Tibial artery (tissue), 4 donors: ENCODE data around the gene IL15.
"Not testable (repeated sequence)": the region's sequence is repeated elsewhere in the genome, so short reads cannot be mapped to it uniquely, and the experiment has no call there.

ENCODE experiments used
- DNase-seq, 2 donors: peaks; one replicate each; pipeline ENCODE4 v3.0.0-alpha.2; 2019
- H3K27ac ChIP-seq, 2 donors: fragments of 200-600 bp; sonication (generic) in 1 of 2; 1 replicate in 1 of 2; 2 replicates in 1 of 2; pipeline ENCODE4 v1.5.1; 2018 to 2019; ENCODE audit warnings: mild to moderate bottlenecking in 1 of 2
- H3K27me3 ChIP-seq, 2 donors: fragments of 200-600 bp; sonication (generic) in 1 of 2; one replicate each; pipeline versions ENCODE4 v1.5.1 to v1.6.0; 2016 to 2019
- H3K36me3 ChIP-seq, 3 donors: fragments of 200-600 bp; sonication (generic) in 2 of 3; one replicate each; pipeline ENCODE4 v1.5.1; 2016 to 2019; ENCODE audit warnings: mild to moderate bottlenecking in 2 of 3
- H3K4me1 ChIP-seq, 4 donors: fragments of 200-600 bp; sonication (generic) in 2 of 4; 1 replicate in 3 of 4; 2 replicates in 1 of 4; pipeline ENCODE4 v1.5.1; 2016 to 2019
- H3K4me3 ChIP-seq, 2 donors: fragments of 200-600 bp; sonication (generic) in 1 of 2; 1 replicate in 1 of 2; 2 replicates in 1 of 2; pipeline ENCODE4 v1.5.1; 2018 to 2019; ENCODE audit warnings: mild to moderate bottlenecking in 2 of 2
- H3K9me3 ChIP-seq, 3 donors: fragments of 200-600 bp; sonication (generic) in 1 of 3; one replicate each; pipeline ENCODE4 v1.5.1; 2016 to 2019
- intact Hi-C: fragments of 100-400 bp; cut with DNase I; formaldehyde crosslinking; loops from one replicate; pipeline ENCODE4 v1.15.0; 2023; ENCODE audit warnings: low total_unique reads
- TF ChIP-seq, protein P1 (sequence below), 2 experiments: fragments of 200-600 bp in 1 of 2; fragments of 450-650 bp in 1 of 2; IDR thresholded peaks; one replicate each; pipeline ENCODE4 v1.5.1; 2017 to 2019; ENCODE audit warnings: antibody characterized with exemption in 2 of 2, mild to moderate bottlenecking in 1 of 2, moderate library complexity in 1 of 2

Gene IL15

GRCh38 chr4:141686146-141686775, 49.9 kb downstream of the IL15 start:
- TF ChIP-seq, protein P1, sequence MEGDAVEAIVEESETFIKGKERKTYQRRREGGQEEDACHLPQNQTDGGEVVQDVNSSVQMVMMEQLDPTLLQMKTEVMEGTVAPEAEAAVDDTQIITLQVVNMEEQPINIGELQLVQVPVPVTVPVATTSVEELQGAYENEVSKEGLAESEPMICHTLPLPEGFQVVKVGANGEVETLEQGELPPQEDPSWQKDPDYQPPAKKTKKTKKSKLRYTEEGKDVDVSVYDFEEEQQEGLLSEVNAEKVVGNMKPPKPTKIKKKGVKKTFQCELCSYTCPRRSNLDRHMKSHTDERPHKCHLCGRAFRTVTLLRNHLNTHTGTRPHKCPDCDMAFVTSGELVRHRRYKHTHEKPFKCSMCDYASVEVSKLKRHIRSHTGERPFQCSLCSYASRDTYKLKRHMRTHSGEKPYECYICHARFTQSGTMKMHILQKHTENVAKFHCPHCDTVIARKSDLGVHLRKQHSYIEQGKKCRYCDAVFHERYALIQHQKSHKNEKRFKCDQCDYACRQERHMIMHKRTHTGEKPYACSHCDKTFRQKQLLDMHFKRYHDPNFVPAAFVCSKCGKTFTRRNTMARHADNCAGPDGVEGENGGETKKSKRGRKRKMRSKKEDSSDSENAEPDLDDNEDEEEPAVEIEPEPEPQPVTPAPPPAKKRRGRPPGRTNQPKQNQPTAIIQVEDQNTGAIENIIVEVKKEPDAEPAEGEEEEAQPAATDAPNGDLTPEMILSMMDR (IDR thresholded peaks at IDR 0.05): no peak
- Histone ChIP-seq H3K27me3 (no peaks in the 10 kb centered on the region), H3K4me3 (no peak overlapping the region), H3K4me1 (no peaks in the 10 kb centered on the region), H3K9me3 (no peaks in the 10 kb centered on the region), H3K27ac (no peak overlapping the region), H3K36me3 (no peaks in the 10 kb centered on the region)
- no peak for DNase-seq
- intact Hi-C loops: no loop called here

DNA sequence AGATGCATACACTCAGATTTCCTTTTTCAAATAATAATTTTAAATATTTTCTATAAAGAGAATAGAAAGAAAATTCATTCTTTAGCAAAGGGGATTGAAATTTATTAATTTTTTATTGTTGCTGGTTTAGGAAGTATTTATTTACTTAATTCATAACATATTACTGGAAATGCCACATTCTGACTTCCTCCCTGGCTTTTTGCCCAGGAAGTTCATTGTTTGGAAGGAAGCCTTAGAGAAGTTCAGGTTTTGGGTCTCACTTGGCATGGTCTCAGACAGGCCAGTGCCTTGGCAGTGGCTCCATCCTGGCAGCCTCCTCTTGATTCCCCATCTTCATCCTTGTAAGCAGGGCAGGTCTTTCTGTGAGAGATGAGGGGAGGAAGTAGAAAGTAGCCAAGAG, 50.5 kb downstream of the IL15 start:
- no peaks in the 10 kb centered on the region for H3K27me3 ChIP-seq
- no peaks in the 10 kb centered on the region for H3K4me1 ChIP-seq
- no peak for DNase-seq
- no peaks in the 10 kb centered on the region for H3K9me3 ChIP-seq
- intact Hi-C loops: no loop called here
- no peak overlapping the region for H3K27ac ChIP-seq
- TF ChIP-seq, protein P1 (IDR thresholded peaks at IDR 0.05): no peak
- no peaks in the 10 kb centered on the region for H3K36me3 ChIP-seq
- H3K4me3 ChIP-seq: no peak overlapping the region

DNA sequence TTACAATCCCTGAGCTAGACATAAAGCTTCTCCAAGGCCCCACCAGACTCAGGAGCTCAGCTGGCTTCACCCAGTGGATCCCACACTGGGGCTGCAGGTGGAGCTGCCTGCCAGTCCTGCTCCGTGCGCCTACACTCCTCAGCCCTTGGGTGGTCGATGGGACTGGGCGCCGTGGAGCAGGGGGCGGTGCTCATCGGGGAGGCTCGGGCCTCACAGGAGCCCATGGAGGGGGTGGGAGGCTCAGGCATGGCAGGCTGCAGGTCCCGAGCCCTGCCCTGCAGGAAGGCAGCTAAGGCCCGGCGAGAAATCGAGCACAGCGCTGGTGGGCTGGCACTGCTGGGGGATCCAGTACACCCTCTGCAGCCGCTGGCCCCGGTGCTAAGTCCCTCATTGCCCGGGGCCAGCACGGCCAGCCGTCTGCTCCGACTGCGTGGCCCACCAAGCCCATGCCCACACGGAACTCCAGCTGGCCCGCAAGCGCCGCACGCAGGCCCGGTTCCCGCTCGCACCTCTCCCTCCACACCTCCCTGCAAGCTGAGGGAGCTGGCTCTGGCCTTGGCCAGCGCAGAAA, 53.4 kb downstream of the IL15 start:
- H3K27ac ChIP-seq, H3K4me1 ChIP-seq, H3K4me3 ChIP-seq, DNase-seq, H3K36me3 ChIP-seq, H3K27me3 ChIP-seq, intact Hi-C loops, H3K9me3 ChIP-seq: not testable (repeated sequence)

DNA sequence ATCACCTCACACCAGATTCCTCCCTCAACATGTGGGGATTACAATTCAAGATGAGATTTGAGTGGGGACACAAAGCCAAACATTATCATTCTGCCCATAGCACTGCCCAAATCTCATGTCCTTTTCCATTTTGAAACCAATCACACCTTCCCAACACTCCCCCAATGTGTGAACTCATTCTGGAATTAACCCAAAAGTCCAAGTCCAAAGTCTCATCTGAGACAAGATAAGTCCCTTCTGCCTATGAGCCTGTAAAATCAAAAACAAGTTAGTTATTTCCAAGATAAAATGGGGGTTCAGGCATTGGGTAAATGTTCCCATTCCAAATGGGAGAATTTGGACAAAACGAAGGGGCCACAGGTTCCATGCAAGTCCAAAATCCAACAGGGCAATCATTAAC, 54.9 kb downstream of the IL15 start:
- H3K4me1 ChIP-seq, H3K27me3 ChIP-seq, H3K36me3 ChIP-seq, H3K4me3 ChIP-seq, DNase-seq, H3K27ac ChIP-seq, intact Hi-C loops, H3K9me3 ChIP-seq: not testable (repeated sequence)

DNA sequence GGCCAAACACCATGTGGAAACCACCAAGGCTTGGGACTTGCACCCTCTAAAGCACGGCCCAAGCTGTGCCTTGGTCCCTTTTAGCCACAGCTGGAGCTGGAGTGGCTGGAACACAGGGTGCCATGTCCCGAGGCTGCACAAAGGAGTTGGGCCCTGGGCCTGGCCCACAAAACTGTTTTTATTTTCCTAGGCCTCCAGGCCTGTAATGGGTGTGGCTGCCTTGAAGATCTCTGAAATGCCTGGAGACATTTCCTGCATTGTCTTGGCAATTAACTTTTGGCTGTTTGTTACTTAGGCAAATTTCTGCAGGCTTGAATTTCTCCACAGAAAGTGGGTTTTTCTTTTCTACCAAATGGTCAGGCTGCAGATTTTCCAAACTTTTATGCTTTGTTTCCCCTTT, 55.7 kb downstream of the IL15 start:
- H3K36me3 ChIP-seq: no peaks in the 10 kb centered on the region
- no peak for DNase-seq
- no peaks in the 10 kb centered on the region for H3K27me3 ChIP-seq
- no peak overlapping the region for H3K27ac ChIP-seq
- H3K4me1 ChIP-seq: no peaks in the 10 kb centered on the region
- no peak overlapping the region for H3K4me3 ChIP-seq
- TF ChIP-seq, protein P1 (IDR thresholded peaks at IDR 0.05): no peak
- no peaks in the 10 kb centered on the region for H3K9me3 ChIP-seq
- intact Hi-C loops: no loop called here

DNA sequence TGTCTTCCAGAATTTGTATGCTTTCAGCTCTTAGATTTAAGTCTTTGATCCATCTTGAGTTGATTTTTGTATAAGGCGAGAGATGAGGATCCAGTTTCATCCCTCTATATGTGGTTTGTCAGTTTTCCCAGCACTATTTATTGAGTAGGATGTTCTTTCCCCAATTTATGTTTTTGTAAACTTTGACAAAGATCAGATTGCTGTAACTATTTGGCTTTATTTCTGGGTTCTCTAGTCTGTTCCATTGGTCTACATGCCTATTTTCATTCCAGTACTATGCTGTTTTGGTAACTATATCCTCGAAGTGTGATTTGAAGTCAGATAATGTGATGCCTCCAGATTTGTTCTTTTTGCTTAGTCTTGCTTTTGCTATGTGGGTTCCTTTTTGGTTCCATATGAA, 60.7 kb downstream of the IL15 start:
- DNase-seq: no peak
- H3K36me3 ChIP-seq: no peaks in the 10 kb centered on the region
- no peak overlapping the region for H3K4me3 ChIP-seq
- intact Hi-C loops: no loop called here
- no peaks in the 10 kb centered on the region for H3K4me1 ChIP-seq
- TF ChIP-seq, protein P1 (IDR thresholded peaks at IDR 0.05): no peak
- H3K9me3 ChIP-seq: no peaks in the 10 kb centered on the region
- H3K27me3 ChIP-seq: no peaks in the 10 kb centered on the region
- no peak overlapping the region for H3K27ac ChIP-seq
